SK-N-SH treated with all-trans-retinoic acid at 6 μM for 48 hours (cell line): ENCODE data around the gene SCPEP1.

Source experiments
- ZNF8 ChIP-seq: fragments of 450-650 bp; formaldehyde crosslinking; IDR thresholded peaks from 2 replicates; pipeline ENCODE4 v1.5.0; 2020; ENCODE audit warnings: mild to moderate bottlenecking, moderate library complexity
- TF ChIP-seq, protein P1 (sequence below): fragments of 250-450 bp; sonication (Bioruptor Pico); IDR thresholded peaks from 2 replicates; pipeline ENCODE4 v1.5.1; 2020; ENCODE audit warnings: low read depth, mild to moderate bottlenecking, moderate library complexity
- TF ChIP-seq, protein P2 (sequence below): fragments of 250-450 bp; sonication (Bioruptor Pico); IDR thresholded peaks from 2 replicates; pipeline ENCODE4 v1.8.0; 2020; ENCODE audit warnings: mild to moderate bottlenecking, moderate library complexity, borderline replicate concordance

DNA sequence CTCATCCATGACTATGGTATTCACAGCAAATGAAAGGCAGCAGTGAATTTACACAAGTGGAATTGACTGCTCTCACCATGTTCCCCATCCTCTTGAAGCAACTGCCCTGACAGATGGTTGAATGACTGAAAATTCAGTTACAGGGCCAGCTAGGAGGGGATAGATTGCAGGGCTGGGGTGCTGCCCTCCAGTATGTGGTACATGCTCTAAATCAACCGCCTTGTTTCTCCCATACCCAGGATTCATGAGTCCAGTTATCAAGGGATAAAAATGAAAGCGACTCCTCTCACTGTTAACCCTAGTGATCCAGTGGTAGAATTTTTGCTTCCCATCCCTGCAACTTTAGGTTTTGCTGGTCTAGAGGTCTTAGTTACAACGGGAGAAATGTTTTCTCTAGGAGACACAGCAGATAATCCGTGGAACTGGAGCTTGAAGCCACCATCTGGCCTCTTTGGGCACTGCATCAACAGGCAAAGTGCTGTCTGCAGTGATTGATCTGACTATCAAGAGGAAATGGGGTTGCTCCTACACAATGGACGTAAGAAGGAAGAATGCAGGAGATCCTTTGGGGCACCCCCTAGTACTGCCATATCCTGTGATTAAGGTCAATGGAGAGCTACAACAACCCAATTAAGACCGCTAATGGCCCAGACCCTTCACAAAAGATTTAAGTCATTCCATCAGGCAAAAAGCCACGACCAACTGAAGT is 32.0 kb downstream of the SCPEP1 start:
- TF ChIP-seq, protein P1, sequence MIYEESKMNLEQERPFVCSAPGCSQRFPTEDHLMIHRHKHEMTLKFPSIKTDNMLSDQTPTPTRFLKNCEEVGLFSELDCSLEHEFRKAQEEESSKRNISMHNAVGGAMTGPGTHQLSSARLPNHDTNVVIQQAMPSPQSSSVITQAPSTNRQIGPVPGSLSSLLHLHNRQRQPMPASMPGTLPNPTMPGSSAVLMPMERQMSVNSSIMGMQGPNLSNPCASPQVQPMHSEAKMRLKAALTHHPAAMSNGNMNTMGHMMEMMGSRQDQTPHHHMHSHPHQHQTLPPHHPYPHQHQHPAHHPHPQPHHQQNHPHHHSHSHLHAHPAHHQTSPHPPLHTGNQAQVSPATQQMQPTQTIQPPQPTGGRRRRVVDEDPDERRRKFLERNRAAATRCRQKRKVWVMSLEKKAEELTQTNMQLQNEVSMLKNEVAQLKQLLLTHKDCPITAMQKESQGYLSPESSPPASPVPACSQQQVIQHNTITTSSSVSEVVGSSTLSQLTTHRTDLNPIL (CRISPR knock-in tag), result no peak
- TF ChIP-seq ZNF8 (CRISPR knock-in tag), result no peak
- TF ChIP-seq, protein P2, sequence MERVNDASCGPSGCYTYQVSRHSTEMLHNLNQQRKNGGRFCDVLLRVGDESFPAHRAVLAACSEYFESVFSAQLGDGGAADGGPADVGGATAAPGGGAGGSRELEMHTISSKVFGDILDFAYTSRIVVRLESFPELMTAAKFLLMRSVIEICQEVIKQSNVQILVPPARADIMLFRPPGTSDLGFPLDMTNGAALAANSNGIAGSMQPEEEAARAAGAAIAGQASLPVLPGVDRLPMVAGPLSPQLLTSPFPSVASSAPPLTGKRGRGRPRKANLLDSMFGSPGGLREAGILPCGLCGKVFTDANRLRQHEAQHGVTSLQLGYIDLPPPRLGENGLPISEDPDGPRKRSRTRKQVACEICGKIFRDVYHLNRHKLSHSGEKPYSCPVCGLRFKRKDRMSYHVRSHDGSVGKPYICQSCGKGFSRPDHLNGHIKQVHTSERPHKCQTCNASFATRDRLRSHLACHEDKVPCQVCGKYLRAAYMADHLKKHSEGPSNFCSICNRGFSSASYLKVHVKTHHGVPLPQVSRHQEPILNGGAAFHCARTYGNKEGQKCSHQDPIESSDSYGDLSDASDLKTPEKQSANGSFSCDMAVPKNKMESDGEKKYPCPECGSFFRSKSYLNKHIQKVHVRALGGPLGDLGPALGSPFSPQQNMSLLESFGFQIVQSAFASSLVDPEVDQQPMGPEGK (CRISPR knock-in tag), result no peak
